GM12878 (cell line): ENCODE data around the gene DLL1. TPM values are rescaled to one million over a fixed set of nuclear protein-coding genes. Genes with fewer than 3 reads are reported as not detected.

Experiments
- ATAC-seq: fragments of 200-7000 bp; cut with Tn5 transposase; 3 replicates; pipeline ENCODE4 v1.9.1; 2020; ENCODE audit warnings: mild to moderate bottlenecking, moderate library complexity
- BruUV-seq: library from RNA; stranded (reverse); fragments of 400-500 nt; replicated peaks from 2 replicates; lab custom pipeline; 2021; lab: Mats Ljungman, UMichigan
- CTCF ChIA-PET: fragments of 300-600 bp; sonication (Branson Sonifier 250); formaldehyde crosslinking; extraction: SDS; loops from one replicate; lab custom pipeline; 2021; ENCODE audit warnings: inconsistent platforms; lab: Yijun Ruan, JAX
- POLR2A ChIA-PET: fragments of 350-600 bp; formaldehyde crosslinking; extraction: SDS; loops from one replicate; lab custom pipeline; 2021; ENCODE audit warnings: inconsistent platforms; lab: Charles Lee
- RAD21 ChIA-PET: fragments of 300-600 bp; sonication (Branson Sonifier 250); formaldehyde crosslinking; loops from one replicate; lab custom pipeline; 2023; ENCODE audit warnings: antibody characterized with exemption; ENCODE audit not compliant: unreplicated experiment; lab: Charles Lee
- SMC1A ChIA-PET: fragments of 300-600 bp; sonication (Branson Sonifier 250); formaldehyde crosslinking; loops from one replicate; lab custom pipeline; 2023; ENCODE audit not compliant: unreplicated experiment, uncharacterized antibody; lab: Charles Lee
- DNase-seq: peaks from one replicate; pipeline ENCODE4 v3.0.0-alpha.2; 2011; ENCODE audit warnings: low read depth, low spot score
- FAIRE-seq: peaks from 3 replicates; lab custom pipeline; 2011; peaks lifted over from hg19 to GRCh38; lab: Jason Lieb, UNC
- H2AFZ ChIP-seq: 2 replicates; pipeline ENCODE4 v1.6.0; 2011; ENCODE audit warnings: low read depth, low read length, control low read depth; ENCODE audit not compliant: control insufficient read depth
- H3K27ac ChIP-seq: 2 replicates; pipeline ENCODE4 v1.5.1; 2011; ENCODE audit warnings: control low read depth; ENCODE audit not compliant: control insufficient read depth, insufficient read depth
- H3K27me3 ChIP-seq, 2 experiments: replicated peaks in 1 of 2; 2 replicates each; pipeline versions ENCODE4 v1.6.0 to v1.6.1; 2011; ENCODE audit warnings: low read length in 1 of 2; ENCODE audit not compliant: control insufficient read depth in 2 of 2, insufficient read depth in 2 of 2
- H3K36me3 ChIP-seq, 2 experiments: 2 replicates each; pipeline ENCODE4 v1.5.1; 2011; ENCODE audit warnings: low read length in 1 of 2; ENCODE audit not compliant: control insufficient read depth in 2 of 2, insufficient read depth in 2 of 2
- H3K4me1 ChIP-seq: 2 replicates; pipeline ENCODE4 v1.6.1; 2011; ENCODE audit warnings: mild to moderate bottlenecking, low read length, moderate library complexity, mixed read lengths; ENCODE audit not compliant: control insufficient read depth, insufficient read depth
- H3K4me2 ChIP-seq: 2 replicates; pipeline ENCODE4 v1.6.0; 2011; ENCODE audit warnings: control low read depth; ENCODE audit not compliant: control insufficient read depth, insufficient read depth
- H3K4me3 ChIP-seq: fragments of 200-600 bp; sonication (generic); 2 replicates; pipeline ENCODE4 v1.5.1; 2016
- H3K79me2 ChIP-seq: 2 replicates; pipeline ENCODE4 v1.6.0; 2011; ENCODE audit warnings: low read length; ENCODE audit not compliant: control insufficient read depth, insufficient read depth
- H3K9ac ChIP-seq: 2 replicates; pipeline ENCODE4 v1.8.0; 2011; ENCODE audit warnings: low read length, control low read depth, mixed read lengths; ENCODE audit not compliant: control insufficient read depth, insufficient read depth
- H3K9me3 ChIP-seq: replicated peaks from 3 replicates; pipeline ENCODE4 v1.5.1; 2011; ENCODE audit warnings: mild to moderate bottlenecking, low read length; ENCODE audit not compliant: control insufficient read depth, insufficient read depth
- H4K20me1 ChIP-seq: 2 replicates; pipeline ENCODE4 v1.6.0; 2011; ENCODE audit not compliant: control insufficient read depth, insufficient read depth
- FOXK2 ChIP-seq: fragments of 450-650 bp; IDR thresholded peaks from 2 replicates; pipeline ENCODE4 v1.6.1; 2017; ENCODE audit warnings: mild to moderate bottlenecking, moderate library complexity
- FOXM1 ChIP-seq: IDR thresholded peaks from 2 replicates; pipeline ENCODE4 v1.6.1; 2012; ENCODE audit warnings: low read depth, mild to moderate bottlenecking, inconsistent platforms, low read length, moderate library complexity
- HDGF ChIP-seq: fragments of 450-650 bp; IDR thresholded peaks from 2 replicates; pipeline ENCODE4 v1.6.1; 2016; ENCODE audit warnings: antibody characterized with exemption
- LARP7 ChIP-seq: fragments of 450-650 bp; IDR thresholded peaks from 2 replicates; pipeline ENCODE4 v1.6.1; 2017; ENCODE audit warnings: mild to moderate bottlenecking
- NR2F1 ChIP-seq: fragments of 450-650 bp; conservative IDR thresholded peaks from 2 replicates; pipeline ENCODE4 v1.6.1; 2017; ENCODE audit warnings: mild to moderate bottlenecking
- SMC3 ChIP-seq: IDR thresholded peaks from 2 replicates; pipeline ENCODE4 v1.6.1; 2011; ENCODE audit warnings: low read length, improper control_type of control experiment, borderline replicate concordance
- WGBS: methylation state at CpG from one replicate; pipeline ENCODE4 v1.1.6; 2016; ENCODE audit warnings: low lambda C conversion rate; ENCODE audit not compliant: insufficient replicate concordance, insufficient coverage; ENCODE audit errors: missing lambda C conversion rate; 5-methylcytosine and 5-hydroxymethylcytosine counted together
- in situ Hi-C: fragments of 300-500 bp; cut with MboI; formaldehyde crosslinking; loops from 9 replicates; pipeline ENCODE4 v1.14.3; 2018; ENCODE audit warnings: mixed read lengths
- intact Hi-C: fragments of 100-400 bp; cut with micrococcal nuclease; formaldehyde crosslinking; loops from one replicate; pipeline ENCODE4 v1.14.2; 2022; ENCODE audit not compliant: unreplicated experiment
- polyA plus RNA-seq, 11 experiments: library from polyadenylated mRNA; depleted of rRNA in 4 of 11; unstranded in 6 of 11; stranded (reverse) in 5 of 11; fragments of >200 nt; fragmentation: Nextera tagmentation in 4 of 11; fragmentation: Illumina TruSeq in 1 of 11; extraction: Ambion mirVana in 4 of 11; extraction: Trizol in 1 of 11; gene quantifications; 1 replicate in 1 of 11; 2 replicates in 10 of 11; pipeline versions ENCODE4 v1.2.1 to v1.2.3, GENCODE V29; 2011 to 2016; ENCODE audit warnings: inconsistent platforms in 2 of 11, missing spikeins in 2 of 11, low read depth in 1 of 11
- total RNA-seq, 4 experiments: library from RNA; depleted of rRNA in 3 of 4; stranded (reverse); fragments of >200 nt in 3 of 4; fragmentation: Illumina TruSeq in 1 of 4; extraction: Trizol in 1 of 4; gene quantifications; 2 replicates each; pipeline versions ENCODE4 v1.2.1 to v1.2.3, GENCODE V29; 2013 to 2021

The DLL1 gene
- total and polyA plus RNA-seq, 10 of the 15 experiments (the other 5 are each of a cell fraction or from before 2014, with no cell fraction given) = 0.02 to 0.80 (median 0.19) TPM

DNA sequence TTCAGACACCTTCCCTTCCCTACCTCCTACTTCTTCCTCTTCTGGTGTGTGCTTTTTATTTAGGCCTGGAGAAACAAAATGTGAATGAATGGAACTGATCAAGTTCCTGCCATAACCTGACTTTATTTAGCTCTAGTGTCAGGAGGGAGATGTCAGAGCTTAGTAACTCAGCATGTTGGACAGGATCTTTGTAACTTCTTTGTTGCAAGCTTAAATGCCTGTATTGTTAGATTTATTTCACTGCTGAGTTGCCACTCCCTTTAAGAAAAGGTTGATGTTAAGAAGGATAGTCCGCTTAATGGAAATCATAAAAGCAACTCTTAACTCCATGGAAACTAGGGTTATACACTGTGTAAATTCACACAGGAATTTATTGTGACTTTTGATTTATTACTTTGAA lies 17.9 kb upstream of the DLL1 start:
- no peak overlapping the region for H3K4me2 ChIP-seq
- no peaks in the 10 kb centered on the region for H4K20me1 ChIP-seq
- no peak for TF ChIP-seq FOXK2
- TF ChIP-seq HDGF = no peak
- no peaks in the 10 kb centered on the region for H3K27me3 ChIP-seq
- in situ Hi-C loops (no loop called here), intact Hi-C loops (loop anchor here (5.0 to 10.0 kb wide), 2 partner anchors 209 to 584 kb away; partner anchors contain the start of gene PHF10)
- ATAC-seq = no peak
- H3K27ac ChIP-seq = no peak overlapping the region
- H3K9ac ChIP-seq = no peak overlapping the region
- H3K79me2 ChIP-seq = peaks cover 54% of the 10 kb centered on the region
- no peaks in the 10 kb centered on the region for H3K36me3 ChIP-seq
- BruUV-seq = no TSS peak
- ChIA-PET POLR2A (interaction anchor here (0.9 to 1.4 kb wide), 3 partner anchors 9 to 208 kb away, joined by 3 to 4 read pairs (median 3); no protein-coding TSS in a partner anchor), CTCF (interaction anchor here (0.9 to 1.3 kb wide), 2 partner anchors 13 to 18 kb away, joined by 3 to 5 read pairs; partner anchors contain the start of gene DLL1), RAD21 (interaction anchor here (0.7 to 1.7 kb wide), 3 partner anchors 17 to 208 kb away, joined by 3 to 4 read pairs (median 3); no protein-coding TSS in a partner anchor), SMC1A (interaction anchor here (1.0 to 1.2 kb wide), 2 partner anchors 20 to 211 kb away, joined by 3 to 4 read pairs; no protein-coding TSS in a partner anchor)
- DNase-seq = no peak
- H3K4me3 ChIP-seq = peak overlapping the region; percentile 94
- H3K9me3 ChIP-seq = no peaks in the 10 kb centered on the region
- H2AFZ ChIP-seq = no peak overlapping the region
- peaks cover 5% of the 10 kb centered on the region; the same call in 1 of the 2 replicates for H3K4me1 ChIP-seq
- FAIRE-seq = no peak
- WGBS = 100% methylated on average over 1 of the region's 1 CpG

DNA sequence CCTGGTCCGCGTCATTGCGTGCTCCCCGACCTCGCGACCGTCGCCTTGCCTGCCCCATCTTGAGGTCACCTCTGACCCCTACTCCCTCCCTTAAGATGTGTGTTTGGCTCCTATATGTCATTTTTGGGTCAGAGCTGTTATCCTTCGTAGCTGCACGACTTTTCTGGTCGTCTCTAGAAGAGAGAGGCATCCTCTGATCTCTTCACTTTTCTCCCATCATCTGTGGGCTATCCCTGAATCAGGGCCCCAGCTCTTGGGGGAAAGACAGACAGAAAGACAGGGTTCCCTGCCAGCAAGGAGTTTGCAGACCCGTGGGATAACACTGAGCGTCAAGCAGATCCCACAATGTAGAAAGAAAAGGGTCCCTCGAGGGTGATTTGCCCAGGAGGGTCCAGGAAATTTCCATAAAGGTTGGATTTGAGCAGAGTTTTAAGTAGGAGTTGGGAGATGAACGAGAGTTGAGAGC lies 16.2 kb upstream of the DLL1 start:
- ChIA-PET SMC1A (interaction anchor here (1.2 kb wide), 1 partner anchor 167 kb away, joined by 3 read pairs; no protein-coding TSS in a partner anchor), POLR2A (no interaction called here), RAD21 (interaction anchor here (0.9 to 1.7 kb wide), 2 partner anchors 156 to 210 kb away, joined by 3 to 4 read pairs; no protein-coding TSS in a partner anchor), CTCF (interaction anchor here (0.6 kb wide), 1 partner anchor 210 kb away, joined by 3 read pairs; no protein-coding TSS in a partner anchor)
- Histone ChIP-seq H3K36me3 (no peaks in the 10 kb centered on the region), H3K4me3 (peak overlapping the region; percentile 94), H3K27ac (peak overlapping the region; percentile 84), H3K4me2 (peak overlapping the region; percentile 78), H3K4me1 (peaks cover 5% of the 10 kb centered on the region; the same call in 1 of the 2 replicates), H3K9ac (peak overlapping the region; percentile 74), H3K9me3 (no peaks in the 10 kb centered on the region; the same call in 2 of the 3 replicates), H2AFZ (peak overlapping the region; percentile 77; the same call in 1 of the 2 replicates), H4K20me1 (no peaks in the 10 kb centered on the region), H3K27me3 (no peaks in the 10 kb centered on the region), H3K79me2 (peaks cover 52% of the 10 kb centered on the region)
- WGBS = under 1% methylated on average over 15 of the region's 15 CpGs
- no peak for ATAC-seq
- intact Hi-C loops = loop anchor here (5.0 to 10.0 kb wide), 2 partner anchors 210 to 582 kb away; partner anchors contain the start of gene PHF10
- TF ChIP-seq SMC3 = 0 out of 2 replicates have a peak, but pooled peaks have one; percentile 1
- 0 out of 2 replicates have a peak, but pooled peaks have one; percentile 11 for TF ChIP-seq LARP7
- TF ChIP-seq NR2F1 = peak; percentile 82; the same call in 1 of the 2 replicates
- TF ChIP-seq FOXM1 = no peak
- 0 out of 2 replicates have a peak, but pooled peaks have one; percentile 7 for TF ChIP-seq HDGF
- FAIRE-seq = no peak
- no peak for DNase-seq
- in situ Hi-C loops = no loop called here
- BruUV-seq = no TSS peak
